Calu3 (cell line): Measurements from ENCODE around the gene CHN1. TPM values are rescaled to one million over a fixed set of nuclear protein-coding genes. Genes with fewer than 3 reads are reported as not detected.

Source experiments
- BruUV-seq: library from RNA; stranded (reverse); fragments of 400-500 nt; replicated peaks from 2 replicates; lab custom pipeline; 2021; lab: Mats Ljungman, UMichigan
- CTCF ChIA-PET: fragments of 300-600 bp; sonication (Branson Sonifier 250); formaldehyde crosslinking; loops from one replicate; lab custom pipeline; 2022; ENCODE audit warnings: antibody characterized with exemption; lab: Charles Lee
- DNase-seq: peaks from one replicate; pipeline ENCODE4 v3.0.0; 2022
- H3K27ac Mint-ChIP-seq: one replicate; pipeline ENCODE4 v1.8.0; 2022; ENCODE audit warnings: mixed read lengths; ENCODE audit not compliant: unreplicated experiment
- H3K27me3 Mint-ChIP-seq: one replicate; pipeline ENCODE4 v1.8.0; 2022; ENCODE audit warnings: mixed read lengths; ENCODE audit not compliant: unreplicated experiment
- H3K36me3 Mint-ChIP-seq: one replicate; pipeline ENCODE4 v1.8.0; 2022; ENCODE audit warnings: mild to moderate bottlenecking, moderate library complexity, mixed read lengths; ENCODE audit not compliant: insufficient read depth, unreplicated experiment
- H3K4me1 Mint-ChIP-seq: one replicate; pipeline ENCODE4 v1.8.0; 2022; ENCODE audit warnings: mild to moderate bottlenecking, low read depth, mixed read lengths; ENCODE audit not compliant: unreplicated experiment
- H3K4me3 Mint-ChIP-seq: one replicate; pipeline ENCODE4 v1.8.0; 2022; ENCODE audit warnings: mild to moderate bottlenecking, low read depth, moderate library complexity, mixed read lengths; ENCODE audit not compliant: unreplicated experiment
- H3K9me3 Mint-ChIP-seq: one replicate; pipeline ENCODE4 v1.8.0; 2022; ENCODE audit warnings: low read depth, mixed read lengths; ENCODE audit not compliant: unreplicated experiment
- CTCF ChIP-seq: fragments of 200-600 bp; IDR thresholded peaks from one replicate; pipeline ENCODE4 v1.8.0; 2022; ENCODE audit warnings: antibody characterized with exemption; ENCODE audit not compliant: unreplicated experiment
- intact Hi-C: fragments of 100-400 bp; cut with micrococcal nuclease; formaldehyde crosslinking; loops from one replicate; pipeline ENCODE4 v1.10.0; 2022; ENCODE audit not compliant: unreplicated experiment
- total RNA-seq: library from RNA; stranded (reverse); gene quantifications from 2 replicates; pipeline ENCODE4 v1.2.3, GENCODE V29; 2022

Gene CHN1
- total RNA-seq, 1 experiment from 2014 or later: 2.4 TPM

GRCh38 chr2:174844295-174844708, 160.9 kb downstream of the CHN1 start:
- no peak overlapping the region for H3K27ac Mint-ChIP-seq
- H3K4me3 Mint-ChIP-seq: no peak overlapping the region
- no peaks in the 10 kb centered on the region for H3K27me3 Mint-ChIP-seq
- no TSS peak for BruUV-seq
- H3K36me3 Mint-ChIP-seq: no peaks in the 10 kb centered on the region
- TF ChIP-seq CTCF: no peak
- no peak for DNase-seq
- H3K4me1 Mint-ChIP-seq: peaks cover 13% of the 10 kb centered on the region
- no peaks in the 10 kb centered on the region for H3K9me3 Mint-ChIP-seq
- CTCF ChIA-PET: no interaction called here
- intact Hi-C loops: no loop called here

- Mint-ChIP-seq H3K36me3 (no peaks in the 10 kb centered on the region), H3K27me3 (no peaks in the 10 kb centered on the region), H3K27ac (no peak overlapping the region), H3K4me1 (peaks cover 9% of the 10 kb centered on the region), H3K4me3 (no peak overlapping the region), H3K9me3 (no peaks in the 10 kb centered on the region)
- no TSS peak for BruUV-seq
- no peak for TF ChIP-seq CTCF
- no peak for DNase-seq
- intact Hi-C loops: no loop called here
- CTCF ChIA-PET: no interaction called here
Measured at GRCh38 chr2:174842496-174842895, 162.7 kb downstream of the CHN1 start.

GRCh38 chr2:174841936-174842335, 163.2 kb downstream of the CHN1 start:
- Mint-ChIP-seq H3K9me3 (no peaks in the 10 kb centered on the region), H3K4me3 (no peak overlapping the region), H3K27me3 (no peaks in the 10 kb centered on the region), H3K27ac (no peak overlapping the region), H3K4me1 (peaks cover 4% of the 10 kb centered on the region), H3K36me3 (no peaks in the 10 kb centered on the region)
- CTCF ChIA-PET: no interaction called here
- DNase-seq: no peak
- no peak for TF ChIP-seq CTCF
- no TSS peak for BruUV-seq
- intact Hi-C loops: no loop called here

GRCh38 chr2:174841350-174841749, 163.8 kb downstream of the CHN1 start:
- H3K4me3 Mint-ChIP-seq: no peak overlapping the region
- no peaks in the 10 kb centered on the region for H3K27me3 Mint-ChIP-seq
- CTCF ChIA-PET: no interaction called here
- intact Hi-C loops: no loop called here
- no peaks in the 10 kb centered on the region for H3K36me3 Mint-ChIP-seq
- TF ChIP-seq CTCF: no peak
- no peaks in the 10 kb centered on the region for H3K9me3 Mint-ChIP-seq
- no peaks in the 10 kb centered on the region for H3K4me1 Mint-ChIP-seq
- DNase-seq: no peak
- BruUV-seq: no TSS peak
- no peak overlapping the region for H3K27ac Mint-ChIP-seq
